ENCODE measurements around the gene CLEC1B. TPM values are rescaled to one million over a fixed set of nuclear protein-coding genes. Genes with fewer than 3 reads are reported as not detected.

The CLEC1B gene
- total RNA-seq = not detected

GRCh38 chr12:9999016-9999415 lies at the start of gene CLEC1B:
Gene CLEC1B (minus strand): TSS chr12:9999121. CDS start chr12:9999100, 21 bp downstream.
- TF ChIP-seq POLR2AphosphoS5 (IDR thresholded peaks at IDR 0.05) (no peak), CTCF (IDR thresholded peaks at IDR 0.05) (no peak), POLR2A (IDR thresholded peaks at IDR 0.05) (no peak)
- H3K27ac ChIP-seq = no peak within 1 kb of the TSS
- H3K27me3 ChIP-seq = no peaks in the 10 kb centered on the region
- H3K4me3 ChIP-seq = no peak within 1 kb of the TSS
- H3K36me3 ChIP-seq = no peaks in the 10 kb centered on the region
- H3K9me3 ChIP-seq = peaks cover 0 to 1% of the 10 kb centered on the region in 2 donors
- H3K4me1 ChIP-seq = no peaks in the 10 kb centered on the region
- intact Hi-C loops (cut with DNase I; ENCODE audit: low total_unique reads) = no loop called here
- no peak for DNase-seq (ENCODE audit: low spot score in 2 of 2)

GRCh38 chr12:10048526-10048925 lies 49.6 kb upstream of the CLEC1B start:
- no peaks in the 10 kb centered on the region for H3K27me3 ChIP-seq
- no peaks in the 10 kb centered on the region for H3K9me3 ChIP-seq
- no peaks in the 10 kb centered on the region for H3K4me1 ChIP-seq
- no peak overlapping the region for H3K27ac ChIP-seq
- TF ChIP-seq CTCF (IDR thresholded peaks at IDR 0.05) = no peak
- intact Hi-C loops (cut with DNase I; ENCODE audit: low total_unique reads) = no loop called here
- DNase-seq (ENCODE audit: low spot score in 2 of 2) = no peak
- H3K4me3 ChIP-seq = no peak overlapping the region
- H3K36me3 ChIP-seq = no peaks in the 10 kb centered on the region

- intact Hi-C loops (cut with DNase I; ENCODE audit: low total_unique reads) = no loop called here
- H3K4me1 ChIP-seq = no peaks in the 10 kb centered on the region
- H3K27ac ChIP-seq = no peak overlapping the region
- H3K27me3 ChIP-seq = no peaks in the 10 kb centered on the region
- no peak overlapping the region for H3K4me3 ChIP-seq
- TF ChIP-seq POLR2A (IDR thresholded peaks at IDR 0.05) (no peak), CTCF (IDR thresholded peaks at IDR 0.05) (no peak), POLR2AphosphoS5 (IDR thresholded peaks at IDR 0.05) (no peak)
- H3K9me3 ChIP-seq = no peaks in the 10 kb centered on the region
- H3K36me3 ChIP-seq = no peaks in the 10 kb centered on the region
- DNase-seq (ENCODE audit: low spot score in 2 of 2) = no peak
These were observed 43.2 kb upstream of the CLEC1B start for GRCh38 chr12:10042167-10042566.

- DNase-seq (ENCODE audit: low spot score in 2 of 2) = no peak
- Histone ChIP-seq H3K27me3 (no peaks in the 10 kb centered on the region), H3K4me3 (no peak overlapping the region), H3K36me3 (no peaks in the 10 kb centered on the region), H3K9me3 (no peaks in the 10 kb centered on the region), H3K4me1 (no peaks in the 10 kb centered on the region), H3K27ac (no peak overlapping the region)
- intact Hi-C loops (cut with DNase I; ENCODE audit: low total_unique reads) = loop anchor here (10.0 kb wide), 1 partner anchor 101 kb away; the partner anchor contains the start of gene CLEC7A
- no peak for TF ChIP-seq POLR2AphosphoS5 (IDR thresholded peaks at IDR 0.05)
- TF ChIP-seq POLR2A (IDR thresholded peaks at IDR 0.05) = no peak
- peak in 2 of 3 donors; percentile 49 to 56 for TF ChIP-seq CTCF (IDR thresholded peaks at IDR 0.05)
These were observed 35.0 kb upstream of the CLEC1B start for GRCh38 chr12:10033783-10034545.

- no peaks in the 10 kb centered on the region for H3K4me1 ChIP-seq
- no peak overlapping the region for H3K27ac ChIP-seq
- H3K36me3 ChIP-seq = no peaks in the 10 kb centered on the region
- no peak for DNase-seq (ENCODE audit: low spot score in 2 of 2)
- no peaks in the 10 kb centered on the region for H3K27me3 ChIP-seq
- no peak for TF ChIP-seq CTCF (IDR thresholded peaks at IDR 0.05)
- no peak for TF ChIP-seq POLR2AphosphoS5 (IDR thresholded peaks at IDR 0.05)
- TF ChIP-seq POLR2A (IDR thresholded peaks at IDR 0.05) = no peak
- H3K4me3 ChIP-seq = no peak overlapping the region
- intact Hi-C loops (cut with DNase I; ENCODE audit: low total_unique reads) = loop anchor here (10.0 kb wide), 1 partner anchor 103 kb away; the partner anchor contains the start of gene CLEC7A
- H3K9me3 ChIP-seq = no peaks in the 10 kb centered on the region
These were observed 32.9 kb upstream of the CLEC1B start for GRCh38 chr12:10031771-10032175.

Measured in breast epithelium (tissue), 4 donors.